ENCODE measurements around the gene ZNF212.

The ZNF212 gene

DNA sequence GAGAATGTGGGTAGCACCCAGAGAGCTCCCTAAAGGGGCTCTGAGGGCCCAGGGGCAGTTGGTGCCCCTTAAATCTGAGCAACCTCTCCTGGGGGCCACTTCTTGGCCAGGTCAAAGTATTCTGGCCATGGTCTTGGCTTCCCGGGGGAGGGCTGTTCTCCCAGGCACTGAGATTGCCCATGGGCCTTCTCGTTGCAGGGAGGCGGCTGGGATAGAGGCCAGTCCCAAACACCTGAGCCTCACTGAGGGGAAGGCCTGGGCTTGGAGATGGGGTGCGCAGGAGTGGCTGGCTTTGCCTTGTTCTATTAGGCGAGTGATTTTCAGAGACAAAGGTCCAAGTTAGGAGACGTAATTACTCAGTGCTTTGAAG is 56.0 kb downstream of the ZNF212 start:
- no peak for DNase-seq
- in situ Hi-C loops (cut with MboI; ENCODE audit: low pct_unique_long_range_greater_than_20kb, low sequenced_read_pairs): no loop called here

DNA sequence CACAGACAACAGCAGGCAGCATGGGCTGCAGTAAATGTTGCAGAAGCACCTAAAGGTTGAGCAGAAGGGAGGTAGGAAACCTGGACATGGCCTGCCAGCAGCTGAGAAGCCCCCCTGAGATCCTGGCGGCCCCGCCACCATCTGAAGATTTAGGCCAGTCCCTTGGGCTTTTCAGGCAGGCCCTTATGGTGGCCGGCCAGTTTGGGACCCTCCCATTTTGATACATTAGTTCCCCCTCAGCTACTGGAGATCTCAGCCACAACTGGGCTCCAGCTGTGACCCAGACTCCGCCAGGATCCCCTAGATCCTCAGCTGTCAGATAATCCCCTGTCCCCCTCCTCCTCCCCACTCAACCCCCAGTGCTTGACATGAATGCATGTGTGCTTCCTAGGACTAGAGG is 56.9 kb downstream of the ZNF212 start:
- no peak for DNase-seq
- in situ Hi-C loops (cut with MboI; ENCODE audit: low pct_unique_long_range_greater_than_20kb, low sequenced_read_pairs): no loop called here

DNA sequence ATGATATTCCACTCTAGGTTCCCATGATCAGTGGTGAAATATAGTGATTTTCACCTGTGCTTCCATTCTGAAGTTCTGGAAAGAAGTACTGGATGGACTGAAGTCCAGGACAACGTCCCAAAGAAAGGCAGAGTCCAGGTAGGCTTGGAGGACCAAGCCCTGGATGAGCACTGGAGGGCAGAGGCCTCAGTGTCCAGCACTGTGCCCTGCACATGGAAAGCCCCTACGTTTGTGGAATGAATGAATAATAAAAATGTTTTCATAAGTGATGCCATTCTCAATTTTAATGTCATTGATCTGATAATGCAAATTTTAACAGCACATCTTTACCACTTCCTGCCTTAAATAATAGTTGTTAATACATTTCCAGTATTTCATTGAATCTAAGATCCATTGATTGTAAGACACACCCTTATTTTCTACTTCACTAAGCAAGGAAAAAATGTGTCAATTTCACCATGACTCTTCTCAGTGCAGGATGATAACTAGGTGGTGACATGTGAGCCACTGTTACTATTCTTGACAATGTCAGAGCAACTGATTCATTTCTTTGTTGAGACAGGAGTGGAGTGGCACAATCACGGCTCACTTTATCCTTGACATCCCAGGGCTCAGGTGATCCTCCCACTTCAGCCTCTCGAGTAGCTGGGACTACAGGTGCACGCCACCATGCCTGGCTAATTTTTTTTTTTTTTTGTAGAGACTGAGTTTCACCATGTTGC is 57.7 kb downstream of the ZNF212 start:
- DNase-seq: no peak
- in situ Hi-C loops (cut with MboI; ENCODE audit: low pct_unique_long_range_greater_than_20kb, low sequenced_read_pairs): no loop called here

DNA sequence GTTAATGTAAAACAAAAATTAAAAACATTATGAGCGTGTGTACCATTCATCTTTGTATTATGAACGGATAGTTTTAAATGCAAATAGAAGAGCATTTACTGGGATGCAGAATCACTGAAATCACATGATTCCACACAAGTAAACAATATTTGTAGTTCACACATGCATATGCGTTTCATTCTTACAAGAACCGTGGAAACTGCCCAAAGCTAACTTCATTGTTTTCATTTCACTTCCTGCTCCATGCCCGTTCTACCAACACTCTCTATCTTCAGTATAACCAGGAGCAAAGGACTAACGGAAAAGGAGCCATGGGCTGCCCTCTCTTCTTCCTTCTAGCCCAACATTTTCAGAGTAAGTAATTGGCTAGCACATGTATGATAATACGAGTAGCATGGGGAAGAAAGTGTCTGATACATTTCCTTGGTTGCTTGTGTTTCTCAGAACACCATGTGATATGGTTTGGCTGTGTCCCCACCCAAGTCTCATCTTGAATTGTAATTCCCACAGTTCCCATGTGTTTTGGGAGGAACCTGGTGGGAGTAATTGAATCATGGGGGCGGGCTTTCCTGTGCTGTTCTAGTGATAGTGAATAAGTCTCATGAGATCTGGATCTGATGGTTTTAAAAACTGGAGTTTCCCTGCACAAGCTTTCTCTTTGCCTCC is 61.3 kb downstream of the ZNF212 start:
- DNase-seq: no peak
- in situ Hi-C loops (cut with MboI; ENCODE audit: low pct_unique_long_range_greater_than_20kb, low sequenced_read_pairs): no loop called here

DNA sequence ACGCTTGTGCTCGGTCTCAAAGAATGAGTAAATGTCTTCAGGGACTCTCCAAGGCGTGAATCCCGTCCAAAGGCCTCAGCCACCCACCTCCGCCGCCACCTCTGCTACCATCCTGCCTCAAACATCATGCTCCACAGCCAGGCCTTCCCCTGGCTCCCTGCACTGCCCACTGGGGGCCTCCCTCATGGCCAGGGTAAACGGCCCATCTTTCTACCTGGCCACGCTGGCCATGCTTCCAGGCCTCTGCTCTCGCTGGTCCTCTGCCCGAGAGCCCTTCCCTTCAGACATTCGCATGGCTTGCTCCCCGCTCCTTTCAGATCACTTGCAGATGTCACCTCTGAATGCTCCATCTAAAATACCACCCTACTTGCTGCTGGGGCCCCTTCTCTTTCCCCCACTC is 62.8 kb downstream of the ZNF212 start:
- in situ Hi-C loops (cut with MboI; ENCODE audit: low pct_unique_long_range_greater_than_20kb, low sequenced_read_pairs): no loop called here

DNA sequence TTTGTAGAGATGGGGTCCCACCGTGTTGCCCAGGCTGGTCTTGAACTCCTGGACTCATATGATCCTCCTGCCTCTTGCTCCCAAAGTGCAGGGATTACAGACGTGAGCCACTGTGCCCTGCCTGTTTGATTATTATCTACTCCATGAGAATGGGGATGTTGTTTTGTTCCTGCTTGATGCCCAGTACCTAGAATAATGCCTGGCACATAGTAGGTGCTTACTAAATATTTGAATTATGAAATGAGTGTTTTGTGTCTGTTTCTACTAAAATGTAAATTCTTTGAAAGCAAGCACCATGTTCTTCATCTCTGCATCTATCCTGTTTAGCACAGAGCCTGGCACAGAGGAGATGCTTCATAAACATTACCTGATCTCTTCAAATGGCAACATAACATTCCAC is 63.4 kb downstream of the ZNF212 start:
- DNase-seq: no peak
- in situ Hi-C loops (cut with MboI; ENCODE audit: low pct_unique_long_range_greater_than_20kb, low sequenced_read_pairs): no loop called here

More for the DNA sequence above, 62.8 kb downstream of the ZNF212 start:
- no peak for DNase-seq

DNA sequence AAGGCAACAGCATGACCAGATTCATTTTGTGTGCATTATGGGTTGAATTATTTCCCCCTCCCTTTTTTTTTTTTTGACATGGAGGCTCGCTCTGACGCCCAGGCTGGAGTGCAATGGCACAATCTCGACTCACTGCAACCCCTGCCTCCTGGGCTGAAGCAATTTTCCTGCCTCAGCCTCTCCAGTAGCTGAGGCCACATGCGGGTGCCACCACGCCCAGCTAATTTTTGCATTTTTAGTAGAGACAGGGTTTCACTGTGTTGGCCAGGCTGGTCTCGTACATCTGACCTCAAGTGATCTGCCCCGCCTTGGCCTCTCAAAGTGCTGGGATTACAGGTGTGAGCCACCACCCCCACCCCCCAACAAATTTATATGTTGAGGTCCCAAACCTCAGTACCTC is 64.6 kb downstream of the ZNF212 start:
- in situ Hi-C loops (cut with MboI; ENCODE audit: low pct_unique_long_range_greater_than_20kb, low sequenced_read_pairs): no loop called here
- DNase-seq: no peak
